ENCODE measurements around the gene DMBX1. TPM values are rescaled to one million over a fixed set of nuclear protein-coding genes. Genes with fewer than 3 reads are reported as not detected.

The DMBX1 gene
- total and polyA plus RNA-seq, 9 of the 15 experiments (the other 6 are each of a cell fraction or from before 2014, with no cell fraction given): 0.25 to 4.3 (median 1.0) TPM

DNA sequence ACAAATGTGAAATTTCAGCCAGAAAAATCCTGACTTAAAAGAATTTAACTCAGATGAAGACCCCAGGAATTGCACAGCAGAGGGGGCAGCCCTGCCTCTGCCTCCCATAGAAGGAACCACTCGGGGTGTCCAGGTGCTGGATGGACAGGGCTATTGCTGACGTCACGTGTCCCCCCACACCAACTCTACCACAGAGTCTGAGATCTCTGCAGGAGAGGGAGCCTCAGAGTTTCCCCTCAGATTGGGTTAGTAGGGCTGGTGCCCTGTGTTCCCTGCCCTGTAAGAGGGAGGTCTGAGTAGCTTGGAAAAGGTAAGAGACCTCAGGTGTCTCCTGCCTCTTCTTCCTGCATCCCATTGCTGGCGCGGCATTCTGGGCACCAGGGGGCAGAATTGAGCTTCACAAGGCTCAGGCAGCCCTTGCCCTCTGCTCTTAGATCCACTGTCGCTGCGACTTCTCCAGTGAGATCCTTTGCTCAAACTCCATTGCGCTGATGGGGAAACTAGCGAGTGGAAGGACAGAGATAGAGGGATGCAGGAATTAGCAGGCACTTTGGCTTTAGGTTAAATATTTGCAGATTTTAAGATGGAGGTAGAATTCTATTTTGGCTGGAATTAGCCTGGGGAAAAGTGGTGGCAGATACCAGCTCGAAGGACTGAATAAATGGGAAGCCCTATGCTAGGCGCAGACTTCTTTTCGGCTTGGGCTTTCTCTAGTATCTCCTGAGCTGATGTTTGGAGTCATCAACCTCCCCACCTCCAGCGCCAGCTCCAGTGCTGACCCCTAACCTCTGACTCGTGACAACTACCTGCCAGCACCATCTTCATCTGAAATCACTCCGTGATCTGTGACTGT is 42.8 kb upstream of the DMBX1 start (continued):
- TF ChIP-seq ZNF778 (CRISPR knock-in tag; IDR thresholded peaks at IDR 0.05) (no peak), GATAD2B (IDR thresholded peaks at IDR 0.05; ENCODE audit: borderline replicate concordance) (no peak), ZNF518B (CRISPR knock-in tag; IDR thresholded peaks at IDR 0.05) (no peak), CGGBP1 (CRISPR knock-in tag; IDR thresholded peaks at IDR 0.05) (no peak), ZNF316 (IDR thresholded peaks at IDR 0.05) (no peak), TEAD1 (CRISPR knock-in tag; IDR thresholded peaks at IDR 0.05) (peak in 1 of 2 experiments; percentile 97; a peak in 2 of 4 replicates), NFIC (IDR thresholded peaks at IDR 0.05) (no peak), CBX2 (IDR thresholded peaks at IDR 0.05; ENCODE audit: insufficient read depth, low read length, poor library complexity, severe bottlenecking) (no peak), ARID3A (IDR thresholded peaks at IDR 0.05; ENCODE audit: borderline replicate concordance, low read depth, low read length) (no peak), ZNF780A (CRISPR knock-in tag; IDR thresholded peaks at IDR 0.05) (no peak), GABPB2 (CRISPR knock-in tag; conservative IDR thresholded peaks at IDR 0.05) (no peak), HDAC6 (IDR thresholded peaks at IDR 0.05; ENCODE audit: low read depth, low read length) (no peak), JUND (IDR thresholded peaks at IDR 0.05; ENCODE audit: borderline replicate concordance, low read depth, low read length) (peak; percentile 26; the same call in 1 of the 2 replicates), JUND (tag; IDR thresholded peaks at IDR 0.05; ENCODE audit: borderline replicate concordance, low read depth, low read length) (no peak; the same call in 2 of the 3 replicates)
- TF ChIP-seq, protein P1, sequence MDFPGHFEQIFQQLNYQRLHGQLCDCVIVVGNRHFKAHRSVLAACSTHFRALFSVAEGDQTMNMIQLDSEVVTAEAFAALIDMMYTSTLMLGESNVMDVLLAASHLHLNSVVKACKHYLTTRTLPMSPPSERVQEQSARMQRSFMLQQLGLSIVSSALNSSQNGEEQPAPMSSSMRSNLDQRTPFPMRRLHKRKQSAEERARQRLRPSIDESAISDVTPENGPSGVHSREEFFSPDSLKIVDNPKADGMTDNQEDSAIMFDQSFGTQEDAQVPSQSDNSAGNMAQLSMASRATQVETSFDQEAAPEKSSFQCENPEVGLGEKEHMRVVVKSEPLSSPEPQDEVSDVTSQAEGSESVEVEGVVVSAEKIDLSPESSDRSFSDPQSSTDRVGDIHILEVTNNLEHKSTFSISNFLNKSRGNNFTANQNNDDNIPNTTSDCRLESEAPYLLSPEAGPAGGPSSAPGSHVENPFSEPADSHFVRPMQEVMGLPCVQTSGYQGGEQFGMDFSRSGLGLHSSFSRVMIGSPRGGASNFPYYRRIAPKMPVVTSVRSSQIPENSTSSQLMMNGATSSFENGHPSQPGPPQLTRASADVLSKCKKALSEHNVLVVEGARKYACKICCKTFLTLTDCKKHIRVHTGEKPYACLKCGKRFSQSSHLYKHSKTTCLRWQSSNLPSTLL (IDR thresholded peaks at IDR 0.05): no peak
- TF ChIP-seq, protein P2, sequence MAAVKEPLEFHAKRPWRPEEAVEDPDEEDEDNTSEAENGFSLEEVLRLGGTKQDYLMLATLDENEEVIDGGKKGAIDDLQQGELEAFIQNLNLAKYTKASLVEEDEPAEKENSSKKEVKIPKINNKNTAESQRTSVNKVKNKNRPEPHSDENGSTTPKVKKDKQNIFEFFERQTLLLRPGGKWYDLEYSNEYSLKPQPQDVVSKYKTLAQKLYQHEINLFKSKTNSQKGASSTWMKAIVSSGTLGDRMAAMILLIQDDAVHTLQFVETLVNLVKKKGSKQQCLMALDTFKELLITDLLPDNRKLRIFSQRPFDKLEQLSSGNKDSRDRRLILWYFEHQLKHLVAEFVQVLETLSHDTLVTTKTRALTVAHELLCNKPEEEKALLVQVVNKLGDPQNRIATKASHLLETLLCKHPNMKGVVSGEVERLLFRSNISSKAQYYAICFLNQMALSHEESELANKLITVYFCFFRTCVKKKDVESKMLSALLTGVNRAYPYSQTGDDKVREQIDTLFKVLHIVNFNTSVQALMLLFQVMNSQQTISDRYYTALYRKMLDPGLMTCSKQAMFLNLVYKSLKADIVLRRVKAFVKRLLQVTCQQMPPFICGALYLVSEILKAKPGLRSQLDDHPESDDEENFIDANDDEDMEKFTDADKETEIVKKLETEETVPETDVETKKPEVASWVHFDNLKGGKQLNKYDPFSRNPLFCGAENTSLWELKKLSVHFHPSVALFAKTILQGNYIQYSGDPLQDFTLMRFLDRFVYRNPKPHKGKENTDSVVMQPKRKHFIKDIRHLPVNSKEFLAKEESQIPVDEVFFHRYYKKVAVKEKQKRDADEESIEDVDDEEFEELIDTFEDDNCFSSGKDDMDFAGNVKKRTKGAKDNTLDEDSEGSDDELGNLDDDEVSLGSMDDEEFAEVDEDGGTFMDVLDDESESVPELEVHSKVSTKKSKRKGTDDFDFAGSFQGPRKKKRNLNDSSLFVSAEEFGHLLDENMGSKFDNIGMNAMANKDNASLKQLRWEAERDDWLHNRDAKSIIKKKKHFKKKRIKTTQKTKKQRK (IDR thresholded peaks at IDR 0.05; ENCODE audit: borderline replicate concordance, low read depth, low read length): no peak
